Stimulated activated CD8-positive, alpha-beta memory T cell treated with anti-CD3 and anti-CD28 coated beads, Interleukin-15, amount 100 ng/mL, for 24 hours (primary cell): ENCODE measurements around the gene BLVRB.
"Not testable (repeated sequence)": the region's sequence is repeated elsewhere in the genome, so short reads cannot be mapped to it uniquely, and the experiment has no call there.

ENCODE experiments used
- DNase-seq: peaks from one replicate; pipeline ENCODE4 v3.0.0-alpha.2; 2020; ENCODE audit warnings: low read depth

BLVRB gene

GRCh38 chr19:40449506-40449905, 16.0 kb downstream of the BLVRB start:
- DNase-seq: no peak

- no peak for DNase-seq
Measured at GRCh38 chr19:40446263-40446784, 19.2 kb downstream of the BLVRB start.

DNA sequence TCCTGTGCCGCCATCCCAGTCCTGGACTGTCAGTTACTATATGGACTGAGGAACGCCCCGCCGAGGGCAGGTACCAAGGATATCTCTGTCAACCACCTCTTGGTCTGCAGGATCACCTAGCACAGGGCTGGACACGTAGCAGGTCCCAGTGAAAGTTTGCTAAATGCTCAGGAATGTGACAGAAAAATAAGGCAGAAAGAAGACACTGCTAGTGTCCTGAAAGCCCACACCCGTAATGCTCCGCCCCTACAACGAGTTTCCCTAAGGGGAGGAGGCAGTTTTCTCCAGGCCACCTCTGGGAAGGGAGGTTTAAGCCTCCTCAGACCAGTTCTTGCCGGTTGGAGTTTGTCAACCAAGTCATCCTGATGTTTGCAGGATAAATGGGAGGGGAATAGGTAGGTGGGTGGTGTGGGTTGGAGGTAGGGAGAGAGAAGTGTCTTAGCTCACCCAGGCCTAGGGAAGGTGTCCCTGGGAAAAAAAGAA, 19.7 kb downstream of the BLVRB start:
- DNase-seq: no peak

- no peak for DNase-seq
Measured at GRCh38 chr19:40444825-40445312, 20.7 kb downstream of the BLVRB start.

DNA sequence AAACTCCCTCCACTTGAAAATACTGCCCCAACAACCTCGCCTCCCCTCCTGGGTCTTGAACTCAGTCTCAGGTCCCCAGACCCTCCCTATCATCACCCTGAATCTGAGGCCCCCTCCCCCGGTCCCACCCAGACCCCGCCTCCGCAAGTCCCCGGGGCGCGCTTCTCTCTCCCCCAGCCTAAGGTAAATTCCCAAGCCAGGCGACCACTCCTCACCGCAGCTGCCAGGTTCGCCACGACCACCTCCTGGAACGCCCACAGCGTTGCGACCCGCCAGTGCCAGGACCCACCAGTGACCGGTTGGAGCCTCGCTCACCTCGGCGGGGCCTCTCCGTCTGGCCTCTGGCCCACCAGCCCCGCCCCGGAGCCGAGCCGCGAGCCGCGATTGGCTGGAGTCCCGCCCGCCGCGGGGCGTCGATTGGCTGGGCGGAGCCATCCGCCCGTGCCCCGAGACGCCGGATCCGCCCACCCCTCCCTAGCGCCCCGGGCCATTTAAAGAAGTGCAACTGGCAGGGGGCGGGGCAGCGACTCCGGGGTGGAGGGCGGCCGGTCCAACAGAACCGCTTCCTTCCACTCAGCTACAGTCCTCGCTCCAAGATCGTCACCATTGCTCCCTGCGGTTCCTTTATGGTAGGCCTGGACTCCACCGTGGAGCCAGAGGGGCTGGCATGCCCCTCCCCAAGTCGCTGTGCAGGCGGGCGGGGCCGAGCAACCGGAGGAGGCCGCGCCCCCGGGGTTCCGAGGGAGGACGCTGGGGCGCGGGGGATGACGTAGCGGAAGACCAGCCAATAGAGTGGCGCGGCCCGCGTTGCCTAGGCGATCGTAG, 21.3 kb downstream of the BLVRB start, which contains the start of gene SERTAD3:
SERTAD3 (minus strand) TSS at position 336 of the 825 bp plus-strand sequence. CDS start 2,255 bp downstream, outside the sequence.
- peak; percentile 91 for DNase-seq

DNA sequence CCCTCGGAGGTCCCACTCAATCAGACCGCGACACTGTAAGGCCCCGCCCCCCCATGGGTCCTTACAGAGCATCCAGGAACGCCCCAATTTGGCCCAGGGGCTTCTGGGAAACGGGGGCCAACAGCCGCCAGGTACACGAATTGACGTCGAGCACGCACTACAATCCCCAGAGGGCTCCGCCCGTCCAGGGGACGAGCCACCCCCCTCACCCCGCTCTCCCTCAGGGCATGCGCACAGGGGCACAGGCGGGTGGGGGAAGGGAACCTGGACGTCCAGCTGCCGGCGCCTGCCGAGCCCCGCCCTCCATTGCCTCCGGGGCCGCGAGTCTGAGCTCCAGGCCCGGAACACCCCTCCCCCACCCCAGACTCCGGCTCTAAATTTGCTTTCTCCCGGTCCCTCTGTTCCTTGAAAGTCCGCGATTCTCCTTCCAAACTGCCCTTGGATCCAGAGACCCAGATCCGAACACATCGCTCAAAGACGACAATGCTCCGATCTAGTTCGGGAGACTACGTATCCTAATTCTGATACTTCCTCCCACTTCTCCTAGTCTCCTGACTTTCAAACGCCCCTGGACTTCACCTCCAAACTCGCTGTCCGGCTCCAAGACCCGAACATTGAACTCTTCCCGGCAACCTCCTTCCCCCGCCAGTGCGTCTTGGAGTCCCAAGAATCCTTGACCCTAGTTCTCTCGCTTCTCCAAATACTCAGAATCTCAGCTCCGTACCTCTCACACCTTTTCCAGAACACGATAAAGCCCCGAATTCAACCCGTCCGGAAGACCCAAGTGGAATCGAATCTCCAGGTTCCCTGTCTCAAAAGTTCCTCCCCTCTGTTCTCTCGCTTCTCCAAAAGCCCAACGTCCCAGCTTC, 22.2 kb downstream of the BLVRB start:
- peak; percentile 94 for DNase-seq

DNA sequence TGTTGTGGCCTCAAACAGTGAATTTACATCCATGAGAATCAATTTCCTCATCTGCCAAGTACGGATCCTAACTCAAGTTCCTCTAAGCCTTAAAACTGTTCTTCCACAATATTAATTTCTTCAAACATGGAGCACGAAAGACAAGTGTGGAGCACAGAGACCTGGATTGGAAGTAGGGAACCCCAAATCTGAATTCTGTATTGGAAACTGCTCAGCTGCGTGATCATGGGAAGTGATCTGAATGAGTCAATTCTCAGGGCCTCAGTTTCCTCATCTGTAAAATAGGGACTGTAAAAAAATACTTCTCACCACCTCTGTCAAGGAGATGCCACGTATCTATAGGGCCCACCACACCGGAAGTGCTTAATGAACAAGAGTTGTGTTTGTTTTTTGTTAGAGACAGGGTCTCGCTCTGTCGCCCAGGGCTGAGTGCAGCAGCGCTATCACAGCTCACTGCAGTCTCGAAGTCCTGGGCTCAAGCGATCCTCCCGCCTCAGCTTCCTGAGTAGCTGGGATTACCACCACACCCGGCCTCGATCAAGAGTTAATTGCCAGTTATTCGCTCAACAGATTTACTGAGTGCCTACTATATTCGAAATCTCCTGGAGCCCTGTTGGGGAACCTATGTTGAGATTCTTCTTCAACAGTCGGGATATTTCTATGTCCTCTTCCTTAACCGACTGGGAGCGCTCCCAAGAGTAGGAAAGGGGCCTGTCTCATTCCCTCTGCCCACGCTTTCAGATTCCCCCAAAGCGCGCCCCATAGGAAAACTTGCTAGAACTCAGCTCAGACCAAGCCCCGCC, 23.0 kb downstream of the BLVRB start:
- DNase-seq: no peak

DNA sequence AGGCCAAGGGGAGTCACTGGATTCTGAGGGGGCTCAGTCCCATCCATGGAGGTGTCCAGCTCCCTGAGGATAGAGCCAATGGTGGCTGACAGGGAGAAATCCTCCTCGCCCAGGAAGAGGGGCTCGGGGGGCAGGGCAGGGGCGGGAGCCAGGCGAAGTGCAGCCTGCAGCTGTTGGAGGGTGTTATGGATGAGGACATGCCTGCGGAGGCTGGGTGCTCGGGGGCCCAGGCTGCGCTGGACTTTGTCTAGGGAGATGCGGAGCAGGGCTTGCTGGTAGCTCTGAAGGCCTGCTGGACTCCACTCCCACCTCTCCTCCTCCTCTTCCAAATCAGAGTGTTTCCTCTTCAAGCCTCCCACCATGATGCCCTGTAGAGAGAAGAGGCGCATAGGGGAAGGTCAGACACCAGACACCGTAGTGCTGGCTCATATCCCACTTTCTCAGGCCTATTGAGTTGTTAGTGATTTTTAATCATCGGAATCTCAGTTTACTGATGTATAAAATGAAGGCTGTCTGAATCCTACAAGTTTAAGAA, 23.8 kb downstream of the BLVRB start:
- no peak for DNase-seq

GRCh38 chr19:40438284-40438683, 27.3 kb downstream of the BLVRB start:
- no peak for DNase-seq

DNA sequence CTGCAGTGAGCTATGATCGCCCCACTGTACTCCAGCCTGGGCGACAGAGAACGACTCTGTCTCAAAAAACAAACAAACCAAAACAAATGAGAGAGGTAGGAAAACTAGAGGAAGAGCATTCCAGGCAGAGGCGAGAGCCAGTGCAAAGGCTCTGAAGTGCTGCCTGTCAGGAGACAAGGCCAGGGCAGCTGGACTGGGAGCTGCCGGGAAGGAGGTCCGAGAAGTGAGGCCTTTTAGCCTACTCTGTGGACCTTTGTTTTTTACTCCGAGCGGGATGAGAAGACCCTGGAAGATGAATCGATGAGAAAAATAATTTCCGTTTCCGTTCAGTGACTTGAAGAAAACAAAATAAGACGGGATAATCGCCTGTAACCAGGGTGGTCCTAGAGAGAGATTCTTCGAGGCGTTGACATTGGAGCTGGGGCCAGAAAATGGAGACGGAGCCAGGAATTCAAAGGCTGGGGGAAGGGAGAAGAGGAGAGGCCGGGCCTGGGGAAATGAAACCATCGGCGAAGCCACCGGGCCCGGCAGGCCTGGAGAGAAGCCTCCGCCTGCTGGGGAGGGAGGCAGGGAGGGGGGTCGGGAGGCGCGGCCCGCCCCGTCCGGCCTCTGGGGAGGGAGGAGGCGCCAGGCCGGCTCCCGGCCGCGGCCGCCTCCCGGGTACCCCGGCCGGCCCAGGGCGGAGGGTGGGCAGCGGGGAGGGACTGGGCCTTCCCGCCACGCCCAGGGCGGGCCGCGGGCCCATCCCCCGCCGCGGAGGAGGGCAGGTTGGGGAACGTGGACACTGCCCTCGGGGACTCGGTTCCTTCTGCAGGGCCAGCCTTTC, 31.9 kb downstream of the BLVRB start:
- no peak for DNase-seq

DNA sequence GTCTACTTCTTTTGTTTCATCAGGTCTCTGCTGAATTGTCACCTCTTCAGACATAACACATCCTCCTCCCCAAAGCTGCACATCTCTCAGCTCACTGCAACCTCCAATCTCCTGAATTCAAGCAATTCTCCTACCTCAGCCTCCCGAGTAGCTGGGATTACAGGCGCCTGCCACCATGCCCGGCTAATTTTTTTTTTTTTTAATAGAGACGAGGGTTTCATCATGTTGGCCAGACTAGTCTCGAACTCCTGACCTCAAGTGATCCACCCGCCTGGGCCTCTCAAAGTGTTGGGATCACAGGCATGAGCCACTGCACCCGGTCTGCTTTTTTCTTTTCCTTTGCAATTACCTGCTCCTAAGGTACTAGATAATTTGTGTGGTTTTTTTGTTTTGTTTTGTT, 32.8 kb downstream of the BLVRB start:
- not testable (repeated sequence) for DNase-seq

DNA sequence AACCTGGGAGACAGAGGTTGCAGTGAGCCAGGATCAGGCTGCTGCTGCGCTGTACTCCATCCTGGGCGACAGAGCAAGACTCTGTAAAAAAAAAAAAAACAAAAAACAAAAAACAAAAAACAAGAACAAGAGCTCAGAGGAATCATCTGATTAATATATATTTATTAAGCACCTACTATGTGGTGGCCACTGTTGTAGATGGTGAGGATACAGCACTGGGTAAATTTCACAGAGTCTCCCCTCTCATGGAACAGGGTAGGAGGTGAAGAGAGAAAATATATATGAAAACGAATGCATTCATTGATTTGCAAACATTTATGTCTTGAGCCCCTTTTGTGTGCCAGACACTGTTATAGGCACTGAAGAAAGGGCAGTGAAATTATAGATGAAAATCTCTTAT, 33.8 kb downstream of the BLVRB start:
- no peak for DNase-seq

DNA sequence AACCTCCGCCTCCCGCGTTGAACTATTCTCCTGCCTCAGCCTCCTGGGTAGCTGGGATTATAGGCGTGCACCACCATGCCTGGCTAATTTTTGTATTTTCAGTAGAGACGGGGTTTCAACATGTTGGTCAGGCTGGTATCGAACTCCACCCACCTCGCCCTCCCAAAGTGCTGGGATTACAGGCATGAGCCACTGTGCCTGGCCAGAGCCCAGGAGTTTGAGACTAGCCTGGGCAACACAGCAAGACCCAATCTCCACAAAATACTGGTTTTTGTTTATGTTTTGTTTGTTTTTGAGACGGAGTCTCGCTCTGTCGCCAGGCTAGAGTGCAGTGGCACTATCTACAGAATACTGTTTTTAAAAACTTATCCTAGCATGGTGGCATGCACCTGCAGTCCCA, 35.3 kb downstream of the BLVRB start:
- not testable (repeated sequence) for DNase-seq

DNA sequence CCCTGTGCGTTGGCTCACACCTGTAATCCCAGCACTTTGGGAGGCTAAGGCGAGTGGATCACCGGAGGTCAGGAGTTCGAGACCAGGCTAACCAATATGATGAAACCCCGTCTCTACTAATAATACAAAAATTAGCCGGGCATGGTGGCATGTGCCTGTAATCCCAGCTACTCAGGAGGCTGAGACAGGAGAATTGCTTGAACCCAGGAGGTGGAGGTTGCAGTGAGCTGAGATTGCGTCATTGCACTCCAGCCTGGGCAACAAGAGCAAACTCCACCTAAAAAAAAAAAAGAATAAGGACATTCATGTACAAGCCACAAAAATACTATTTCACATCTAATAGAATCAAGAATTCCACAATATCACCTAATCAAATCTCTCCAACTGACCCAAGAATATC, 37.3 kb downstream of the BLVRB start:
- DNase-seq: not testable (repeated sequence)

DNA sequence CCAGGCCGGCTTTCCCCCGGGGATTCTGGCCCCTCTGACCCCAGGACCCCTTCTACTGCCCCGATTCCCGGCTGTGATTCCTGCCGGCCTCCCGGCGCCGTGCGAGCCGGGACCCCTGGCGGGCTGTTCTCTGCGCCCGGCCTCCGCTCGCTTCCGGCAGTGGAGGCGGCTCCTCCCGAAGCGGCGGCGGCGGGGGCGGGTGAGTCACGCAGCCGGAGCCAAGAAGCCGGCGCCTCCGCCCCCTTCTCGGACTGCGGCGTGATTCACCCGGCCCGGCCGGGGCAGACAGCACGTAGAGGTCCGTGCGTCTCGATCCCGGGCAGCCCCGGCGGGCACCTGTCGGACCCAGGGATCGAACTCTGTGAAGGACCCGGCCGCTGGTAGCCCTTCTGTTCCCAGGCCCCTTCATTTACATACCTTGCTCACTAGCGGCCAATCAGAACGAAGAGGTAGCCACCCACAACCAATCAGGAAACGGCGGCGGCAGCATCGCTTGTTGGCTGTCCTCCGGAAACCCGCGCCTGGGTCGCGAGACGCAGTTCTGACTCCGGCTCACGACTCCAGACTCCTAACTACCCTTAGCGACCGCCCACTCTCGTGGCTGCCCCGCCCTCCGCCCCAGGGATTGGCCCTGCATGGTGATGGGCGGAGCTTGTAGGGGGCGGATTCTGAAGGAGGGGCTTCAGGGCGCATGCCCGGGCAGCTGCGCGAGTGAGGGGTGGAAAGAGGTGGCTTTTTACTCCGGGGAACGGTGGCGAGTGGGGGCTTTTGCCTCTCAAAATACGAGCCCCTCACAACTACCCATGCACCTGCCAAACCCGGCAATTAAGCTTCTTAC, 39.9 kb downstream of the BLVRB start, which contains the start of gene SERTAD1:
SERTAD1 (minus strand) TSS at position 543 of the 838 bp plus-strand sequence. CDS start 2,446 bp downstream, outside the sequence.
- DNase-seq: peak; percentile 98

- no peak for DNase-seq
Measured at GRCh38 chr19:40424637-40425449, 40.7 kb downstream of the BLVRB start.

DNA sequence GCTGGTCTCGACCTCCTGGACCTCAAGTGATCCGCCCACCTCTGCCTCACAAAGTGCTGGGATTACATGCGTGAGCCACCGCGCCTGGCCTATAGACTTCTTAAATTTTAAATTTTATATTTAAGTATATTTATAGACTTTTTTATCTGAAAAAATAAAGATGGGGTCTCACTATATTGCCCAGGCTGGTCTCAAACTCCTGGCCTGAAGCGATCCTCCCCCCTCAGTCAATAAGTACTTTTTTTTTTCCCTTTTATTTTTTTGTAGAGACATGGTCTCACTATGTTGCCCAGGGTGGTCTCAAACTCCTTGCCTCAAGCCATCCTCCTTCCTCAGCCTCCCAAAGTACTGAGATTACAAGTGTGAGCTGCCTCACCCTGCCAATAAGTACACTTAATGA, 41.6 kb downstream of the BLVRB start:
- no peak for DNase-seq
